NCI-H1436 (cell line): ENCODE results near the gene SSTR5.
"Not testable (repeated sequence)": the region's sequence is repeated elsewhere in the genome, so short reads cannot be mapped to it uniquely, and the experiment has no call there.

ENCODE experiments used
- DNase-seq: peaks from one replicate; lab custom pipeline; 2025; lab: John Stamatoyannopoulos, UW

Gene SSTR5

DNA sequence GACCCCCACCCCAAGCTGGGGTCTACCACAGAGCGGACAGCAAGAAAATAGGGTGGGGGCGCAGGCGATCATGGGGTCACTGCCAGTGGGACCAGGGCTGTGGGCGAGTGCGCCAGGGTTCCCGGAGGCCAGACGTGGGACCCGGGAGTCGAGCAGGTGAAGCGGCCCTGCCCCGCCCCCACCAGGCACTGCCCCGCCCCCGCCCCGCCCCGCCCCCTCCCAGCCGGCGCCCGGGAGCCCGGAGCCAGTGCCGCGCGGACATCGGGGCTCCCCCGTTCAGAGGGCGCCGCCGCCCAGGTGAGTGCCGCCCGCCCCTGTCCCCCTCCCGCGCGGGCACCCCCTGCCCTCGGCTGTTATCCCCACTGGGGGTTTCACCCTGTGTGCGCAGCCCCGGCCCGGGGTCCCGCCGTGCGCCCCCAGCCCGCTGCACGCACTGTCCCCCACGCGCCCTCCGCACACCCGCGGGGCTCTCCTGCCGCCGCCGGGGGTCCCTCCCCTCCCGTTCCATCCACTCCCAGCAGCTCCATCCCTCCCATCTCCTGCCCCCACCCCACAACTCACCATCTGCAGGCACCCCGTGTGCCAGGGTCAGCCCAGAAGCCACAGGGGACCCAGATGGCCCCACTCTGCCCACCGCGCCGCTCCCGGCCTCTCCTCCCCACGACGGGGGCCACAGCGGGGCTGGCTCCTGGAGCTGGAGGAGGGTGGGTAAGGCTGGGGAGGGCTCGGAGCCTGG, at the start of gene SSTR5:
SSTR5 (plus strand) TSS at position 222 of the 736 bp plus-strand sequence. CDS start 6,122 bp downstream, outside the sequence.
- no peak for DNase-seq

DNA sequence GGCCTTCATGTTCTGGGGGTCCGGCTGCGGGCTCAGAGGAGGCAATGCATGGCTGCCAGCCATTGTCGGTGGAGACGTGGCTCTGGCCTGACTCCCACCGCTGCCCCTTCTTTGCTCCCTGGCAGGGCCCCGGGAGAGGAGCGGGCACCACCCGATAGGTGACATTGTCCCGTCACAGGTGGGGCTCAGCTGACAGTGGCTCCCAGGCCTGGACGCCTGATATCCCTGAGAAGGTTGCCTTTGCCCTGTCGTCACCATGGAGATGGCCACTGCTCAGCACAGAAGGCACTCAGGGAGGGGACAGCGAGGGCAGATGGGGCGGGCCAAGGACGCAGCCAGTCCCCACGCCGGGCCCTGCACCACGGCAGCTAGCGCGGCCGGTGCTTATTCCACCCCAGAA, 48.4 kb upstream of the SSTR5 start:
- no peak for DNase-seq

DNA sequence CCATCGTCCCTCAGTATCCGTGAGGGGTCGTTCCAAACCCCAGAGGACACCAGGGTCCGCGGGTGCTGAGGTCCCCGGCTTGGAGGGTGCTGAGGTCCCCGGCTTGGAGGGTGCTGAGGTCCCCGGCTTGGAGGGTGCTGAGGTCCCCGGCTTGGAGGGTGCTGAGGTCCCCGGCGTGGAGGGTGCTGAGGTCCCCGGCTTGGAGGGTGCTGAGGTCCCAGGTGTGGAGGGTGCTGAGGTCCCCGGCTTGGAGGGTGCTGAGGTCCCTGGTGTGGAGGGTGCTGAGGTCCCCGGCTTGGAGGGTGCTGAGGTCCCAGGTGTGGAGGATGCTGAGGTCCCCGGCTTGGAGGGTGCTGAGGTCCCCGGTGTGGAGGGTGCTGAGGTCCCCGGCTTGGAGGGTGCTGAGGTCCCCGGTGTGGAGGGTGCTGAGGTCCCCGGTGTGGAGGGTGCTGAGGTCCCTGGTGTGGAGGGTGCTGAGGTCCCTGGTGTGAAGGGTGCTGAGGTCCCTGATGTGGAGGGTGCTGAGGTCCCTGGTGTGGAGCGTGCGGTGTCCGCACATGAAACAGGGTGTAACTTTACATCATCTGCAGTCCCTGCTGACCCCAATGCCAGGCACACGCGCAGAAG, 47.3 kb upstream of the SSTR5 start:
- DNase-seq: not testable (repeated sequence)

DNA sequence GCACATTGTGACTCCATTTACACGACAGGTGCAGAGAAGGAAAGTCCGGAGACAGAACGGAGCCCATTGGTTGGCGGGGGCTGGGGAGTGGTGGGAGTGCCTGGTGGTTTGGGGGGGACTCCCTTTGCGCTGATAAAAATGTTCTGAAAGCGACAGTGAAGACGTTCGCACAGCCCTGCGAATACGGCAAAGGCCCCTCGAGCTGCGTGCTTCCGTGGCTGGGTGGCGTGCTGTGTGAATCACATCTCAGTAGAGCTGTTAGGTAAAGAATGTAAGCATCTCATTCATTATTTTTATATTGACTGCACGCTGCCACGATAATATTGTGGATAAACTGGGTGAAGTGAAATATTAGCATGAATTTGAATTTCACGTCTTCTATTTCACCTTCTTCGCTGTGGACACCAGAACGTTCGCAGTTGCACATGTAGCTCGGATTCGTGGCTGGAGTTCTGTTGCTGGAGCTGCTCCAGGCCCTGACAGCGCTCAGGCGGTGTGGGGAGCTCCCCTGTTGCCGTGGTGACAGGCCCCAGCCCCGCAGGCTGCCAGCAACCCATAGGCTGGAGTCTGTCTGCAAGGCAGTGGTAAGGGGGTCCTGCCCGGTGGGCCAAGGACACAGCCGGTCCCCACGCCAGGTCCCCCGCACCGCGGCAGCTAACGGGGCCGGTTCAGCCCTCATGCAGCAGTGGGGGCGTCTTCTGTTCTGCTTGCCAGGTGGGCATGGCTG, 46.3 kb upstream of the SSTR5 start:
- DNase-seq: no peak

DNA sequence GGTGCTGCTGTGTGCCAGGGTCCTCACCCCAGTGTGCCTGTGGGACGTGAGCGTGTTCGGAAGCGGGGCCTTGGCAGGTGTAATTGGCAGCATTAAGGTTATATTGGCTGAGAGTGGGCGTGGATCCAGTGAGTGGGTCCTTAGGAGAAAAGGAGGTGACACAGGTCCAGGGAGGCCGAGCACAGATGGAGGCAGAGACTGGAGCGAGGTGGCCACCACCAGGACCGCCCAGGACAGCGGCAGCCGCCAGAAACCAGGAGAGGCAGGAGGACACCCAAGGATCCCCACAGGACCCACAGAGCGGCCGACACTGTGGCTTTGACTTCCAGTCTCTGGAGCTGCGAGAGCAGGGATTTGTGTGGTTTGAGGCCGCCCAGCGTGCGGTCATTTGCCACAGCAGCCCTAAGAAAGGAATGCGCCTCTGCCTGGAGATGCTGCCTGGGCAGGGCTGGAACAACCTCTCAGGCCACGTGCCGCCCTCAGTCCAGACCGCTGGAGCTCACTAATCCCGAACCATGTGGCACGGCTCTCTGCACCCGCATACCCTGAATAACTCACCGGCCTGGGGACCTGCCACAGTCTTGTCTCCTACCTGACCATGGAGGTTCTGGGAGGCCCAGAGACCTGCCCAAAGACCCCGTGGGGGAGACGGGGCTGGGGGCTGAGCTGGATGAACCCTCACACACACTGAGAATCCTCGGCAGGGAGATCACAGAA, 45.6 kb upstream of the SSTR5 start:
- DNase-seq: no peak

DNA sequence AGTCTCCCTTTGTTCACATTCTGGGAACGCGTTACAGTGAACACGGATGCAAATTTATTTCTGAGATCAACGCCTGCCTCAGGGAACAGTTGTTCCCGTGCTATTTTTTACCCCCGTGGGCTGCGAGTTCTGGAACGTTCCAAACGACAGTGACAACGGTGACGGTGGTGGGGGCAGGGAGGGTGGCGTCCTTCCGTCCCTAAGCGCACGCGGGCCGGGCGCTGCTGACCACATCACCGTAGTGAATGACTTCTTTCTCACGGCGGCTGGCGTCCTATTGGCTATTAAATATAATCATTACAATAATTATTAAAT, 45.1 kb upstream of the SSTR5 start:
- DNase-seq: no peak

DNA sequence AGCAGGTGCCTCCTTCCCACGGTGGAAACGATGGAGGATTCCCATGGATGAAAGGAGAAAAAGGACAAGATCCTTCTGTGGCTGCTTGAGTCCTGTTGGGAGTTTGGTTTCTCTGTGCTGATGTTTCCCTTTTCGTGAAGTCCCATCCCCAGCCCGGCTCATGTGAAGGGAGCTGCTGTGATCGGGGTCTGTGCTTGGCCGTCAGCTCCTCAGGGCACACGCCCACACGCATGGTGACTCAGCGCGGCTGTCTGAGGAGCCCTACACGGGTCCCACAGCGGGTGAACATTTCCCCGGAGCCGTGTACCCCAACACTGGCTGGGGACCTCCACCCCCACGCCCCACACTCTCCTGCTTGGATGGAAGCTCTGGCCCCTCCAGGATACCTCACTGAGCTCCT, 44.5 kb upstream of the SSTR5 start:
- DNase-seq: no peak

DNA sequence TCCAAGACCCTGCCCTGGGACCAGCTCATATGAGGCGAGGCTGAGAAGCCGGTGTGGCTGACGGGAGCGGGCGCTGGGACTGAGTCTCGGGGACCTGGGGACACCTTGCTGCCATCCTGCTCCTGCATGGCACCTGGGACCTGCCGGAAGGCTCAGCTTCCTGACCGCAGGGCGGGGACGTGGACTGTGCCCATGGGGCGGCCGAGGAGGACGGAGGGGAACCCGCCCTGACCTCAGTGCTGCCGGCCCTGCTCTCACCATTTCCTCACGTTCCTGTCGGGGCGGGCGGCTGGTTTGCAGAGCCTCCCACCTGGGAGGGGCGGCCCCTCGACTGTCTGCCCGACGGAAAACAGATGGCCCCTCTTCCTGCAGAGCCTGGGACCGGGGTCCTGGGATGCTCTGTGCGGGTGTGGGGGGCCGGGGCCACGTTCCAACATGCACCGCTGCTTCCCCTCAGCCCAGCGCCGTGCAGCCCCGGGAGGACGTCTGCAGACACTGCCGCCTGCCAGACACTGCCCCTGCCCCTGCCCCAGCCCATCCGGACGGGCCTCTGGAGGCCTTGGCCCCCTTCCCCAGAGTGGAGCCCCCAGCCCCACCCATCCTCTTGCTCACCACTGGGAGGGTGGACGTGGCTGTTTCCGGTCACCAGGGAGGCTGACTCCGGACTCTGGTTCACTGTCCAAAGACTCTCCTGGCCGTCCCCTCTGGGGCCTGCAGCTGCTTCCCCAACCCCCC, 43.9 kb upstream of the SSTR5 start:
- DNase-seq: no peak

DNA sequence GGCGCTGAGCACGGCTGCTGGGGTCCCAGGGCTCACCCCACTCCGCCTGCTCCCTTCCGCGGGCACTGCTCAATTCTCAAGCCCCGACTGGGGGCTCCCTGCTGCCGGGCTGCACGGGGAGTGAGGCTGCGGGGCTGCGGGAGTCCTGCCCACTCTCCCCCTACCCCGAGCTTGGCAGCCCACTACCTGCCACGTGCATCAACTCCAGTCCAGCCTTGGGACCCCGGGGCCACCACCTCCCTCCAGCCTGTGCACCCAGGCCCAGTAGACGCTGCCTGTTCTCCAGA, 43.3 kb upstream of the SSTR5 start:
- DNase-seq: no peak

DNA sequence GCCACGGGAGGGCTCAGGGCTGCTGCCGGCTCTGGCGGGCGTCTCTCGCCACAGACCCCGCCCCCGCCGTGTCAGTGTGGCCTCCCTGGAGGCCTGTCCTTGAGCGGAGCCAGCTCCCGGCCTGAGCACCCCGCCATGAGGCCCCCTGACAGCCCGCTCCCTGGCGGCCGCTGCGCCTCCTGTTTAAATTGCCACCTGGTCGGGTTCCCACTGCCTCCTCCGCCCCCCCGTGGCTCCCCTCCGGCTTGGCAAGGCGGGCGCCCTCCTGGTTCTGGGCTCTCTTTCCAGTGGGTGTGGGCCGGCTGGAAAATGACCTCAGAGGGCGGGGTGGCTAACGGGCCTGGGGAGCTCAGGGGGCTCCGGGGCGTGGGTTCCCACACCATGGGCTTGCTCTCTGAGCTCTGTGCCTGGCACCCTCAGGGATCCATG, 42.1 kb upstream of the SSTR5 start:
- no peak for DNase-seq

DNA sequence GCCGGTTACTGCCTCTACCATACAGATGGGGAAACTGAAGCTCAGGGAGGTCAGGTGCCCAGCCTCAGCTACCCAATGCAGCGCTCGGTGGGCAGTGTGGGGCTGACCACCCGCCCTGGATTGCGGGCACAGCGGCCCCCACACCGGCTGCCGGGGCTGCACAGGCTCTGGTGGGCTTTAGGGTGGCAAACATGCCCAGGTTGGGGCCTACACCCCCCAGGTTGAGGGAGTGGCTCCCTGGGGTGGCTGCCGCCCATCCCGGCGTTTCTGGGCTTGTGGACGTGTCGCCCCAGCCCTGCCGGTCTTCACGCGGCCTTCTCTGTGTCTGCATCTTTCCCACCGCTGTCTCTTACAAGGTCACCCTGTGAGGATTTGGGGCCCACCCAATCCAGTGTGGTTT, 40.9 kb upstream of the SSTR5 start:
- no peak for DNase-seq

DNA sequence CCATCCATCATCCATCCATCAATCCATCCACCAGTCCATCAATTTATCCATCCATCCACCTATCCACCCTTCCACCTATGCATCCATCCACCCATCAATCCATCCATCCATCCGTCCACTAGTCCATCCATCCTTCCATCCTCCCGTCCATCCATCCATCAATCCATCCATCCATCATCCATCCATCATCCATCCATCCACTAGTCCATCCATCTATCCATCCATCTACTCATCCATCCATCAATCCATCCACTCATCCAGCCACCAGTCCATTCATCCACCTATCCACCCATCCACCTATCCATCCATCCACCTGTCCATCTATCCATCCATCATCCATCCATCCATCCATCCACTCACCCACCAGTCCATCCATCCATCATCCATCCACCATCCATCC, 39.9 kb upstream of the SSTR5 start:
- DNase-seq: no peak

DNA sequence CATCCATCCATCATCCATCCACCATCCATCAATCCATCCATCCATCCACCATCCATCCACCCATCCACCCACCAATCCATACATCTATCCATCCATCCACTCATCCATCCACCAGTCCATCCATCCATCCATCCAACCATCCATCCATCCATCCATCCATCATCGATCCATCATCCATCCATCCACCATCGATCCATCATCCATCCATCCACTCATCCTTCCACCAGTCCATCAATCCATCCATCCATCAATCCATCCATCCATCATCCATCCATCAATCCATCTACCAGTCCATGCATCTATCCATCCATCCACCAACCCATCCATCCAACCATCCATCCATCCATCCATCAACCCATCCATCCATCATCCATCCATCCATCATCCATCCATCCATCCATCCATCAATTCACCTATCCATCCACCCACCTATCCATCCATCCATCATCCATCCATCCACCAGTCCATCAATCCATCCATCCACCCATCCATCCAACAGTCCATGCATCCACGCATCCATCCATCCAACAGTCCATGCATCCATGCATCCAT, 39.3 kb upstream of the SSTR5 start:
- DNase-seq: no peak

DNA sequence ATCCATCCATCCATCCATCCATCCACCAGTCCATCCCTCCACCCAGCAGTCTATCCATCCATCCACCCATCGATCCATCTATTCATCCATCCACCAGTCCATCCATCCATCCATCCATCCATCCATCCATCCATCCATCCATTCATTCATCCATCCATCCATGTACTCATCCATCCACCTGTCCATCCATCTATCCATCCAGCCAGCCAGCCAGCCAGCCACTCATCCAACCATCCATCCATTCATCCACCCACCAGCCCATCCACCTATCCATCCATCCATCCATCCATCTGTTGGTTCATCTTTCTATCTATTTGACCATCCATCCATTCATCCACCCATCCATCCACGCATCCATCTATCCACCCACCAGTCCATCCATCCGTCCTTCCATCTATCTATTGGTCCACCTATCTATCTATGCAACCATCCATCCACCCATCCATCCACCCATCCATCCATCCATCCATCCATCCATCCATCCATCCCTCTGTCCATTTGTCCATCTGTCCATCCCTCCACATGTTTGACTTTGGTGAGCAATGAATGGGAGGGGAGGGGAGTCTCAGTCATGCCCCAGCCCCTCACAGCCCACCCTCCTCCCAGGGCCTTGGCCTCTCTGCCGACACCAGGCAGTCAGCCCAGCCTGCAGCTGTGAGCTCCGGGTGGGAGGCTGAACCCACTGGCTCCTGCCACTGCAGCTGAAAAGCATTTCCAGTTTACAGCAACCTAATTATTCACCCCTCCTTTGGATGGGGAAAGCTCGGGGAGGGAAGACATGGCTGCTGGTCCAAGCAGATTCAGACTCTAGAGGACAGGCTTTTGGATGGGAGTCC, 38.1 kb upstream of the SSTR5 start:
- DNase-seq: no peak

DNA sequence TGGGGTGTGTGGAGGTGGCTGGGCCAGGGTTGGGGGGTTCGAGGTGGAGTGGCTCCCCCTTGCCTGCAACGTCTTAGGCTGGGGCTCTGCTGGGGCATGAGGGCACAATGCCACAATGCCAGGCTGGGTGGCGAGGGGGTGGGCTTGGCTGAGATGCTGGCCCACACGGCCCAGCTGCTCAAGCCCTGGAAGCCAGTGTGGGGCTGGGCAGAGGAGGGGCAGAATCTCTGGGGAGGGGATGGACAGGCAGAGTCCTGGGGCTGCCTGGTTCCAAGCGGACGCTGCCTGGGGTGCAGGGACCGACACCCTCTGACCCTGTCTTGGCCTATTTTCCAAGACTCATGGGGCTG, 37.5 kb upstream of the SSTR5 start:
- DNase-seq: no peak

DNA sequence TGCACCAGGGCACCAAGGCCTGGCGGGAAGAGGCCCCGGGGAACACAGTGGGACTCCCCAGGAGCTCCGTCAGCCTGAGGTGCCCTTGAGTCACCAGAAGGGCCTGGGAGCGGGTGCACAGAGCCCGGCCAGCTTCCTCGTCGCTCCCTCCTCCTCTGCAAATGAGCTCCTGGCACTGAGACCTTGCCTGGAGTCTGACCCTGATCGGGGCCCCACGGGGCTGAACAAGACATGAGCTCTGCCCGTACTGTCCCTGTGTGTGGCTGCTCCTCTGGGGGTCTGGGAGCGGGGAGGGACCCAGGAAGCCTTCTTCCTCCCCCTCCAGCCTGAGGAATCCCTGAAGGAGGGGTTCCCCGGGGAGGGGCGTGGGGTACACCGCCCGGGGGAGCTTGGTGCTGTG, 36.4 kb upstream of the SSTR5 start:
- no peak for DNase-seq

DNA sequence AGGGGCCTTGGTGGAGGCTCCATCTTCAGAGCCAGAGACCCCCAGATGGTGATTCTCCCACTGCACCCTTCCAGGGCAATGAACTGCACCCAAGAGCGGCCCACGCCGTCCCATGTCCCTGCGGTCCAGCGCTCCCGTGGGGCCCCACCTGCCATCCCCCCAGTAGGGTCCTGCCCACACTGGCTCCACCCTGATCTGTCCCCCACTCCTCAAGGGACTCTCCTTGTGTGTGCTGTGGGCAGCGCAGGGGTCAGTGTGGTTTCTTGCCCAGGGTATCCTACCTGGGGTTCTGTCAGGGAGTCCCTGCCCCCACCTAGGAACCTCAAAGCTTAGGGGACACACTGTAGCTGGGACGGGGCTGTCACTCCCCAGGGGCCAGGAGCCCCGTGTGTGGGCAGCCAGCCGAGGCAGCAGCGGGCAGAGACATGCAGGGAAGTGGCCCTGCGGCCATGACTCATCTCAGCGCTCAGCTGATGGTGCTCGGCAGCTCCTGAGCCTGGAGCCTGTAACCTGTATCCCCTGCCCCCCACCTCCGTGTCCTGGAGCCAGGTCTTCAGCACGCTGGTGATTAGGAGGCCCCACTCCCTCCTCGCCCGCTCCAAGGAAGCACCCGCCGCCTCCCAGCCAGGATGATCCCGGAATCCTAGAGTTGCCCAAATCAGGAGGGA, 35.7 kb upstream of the SSTR5 start:
- no peak for DNase-seq

DNA sequence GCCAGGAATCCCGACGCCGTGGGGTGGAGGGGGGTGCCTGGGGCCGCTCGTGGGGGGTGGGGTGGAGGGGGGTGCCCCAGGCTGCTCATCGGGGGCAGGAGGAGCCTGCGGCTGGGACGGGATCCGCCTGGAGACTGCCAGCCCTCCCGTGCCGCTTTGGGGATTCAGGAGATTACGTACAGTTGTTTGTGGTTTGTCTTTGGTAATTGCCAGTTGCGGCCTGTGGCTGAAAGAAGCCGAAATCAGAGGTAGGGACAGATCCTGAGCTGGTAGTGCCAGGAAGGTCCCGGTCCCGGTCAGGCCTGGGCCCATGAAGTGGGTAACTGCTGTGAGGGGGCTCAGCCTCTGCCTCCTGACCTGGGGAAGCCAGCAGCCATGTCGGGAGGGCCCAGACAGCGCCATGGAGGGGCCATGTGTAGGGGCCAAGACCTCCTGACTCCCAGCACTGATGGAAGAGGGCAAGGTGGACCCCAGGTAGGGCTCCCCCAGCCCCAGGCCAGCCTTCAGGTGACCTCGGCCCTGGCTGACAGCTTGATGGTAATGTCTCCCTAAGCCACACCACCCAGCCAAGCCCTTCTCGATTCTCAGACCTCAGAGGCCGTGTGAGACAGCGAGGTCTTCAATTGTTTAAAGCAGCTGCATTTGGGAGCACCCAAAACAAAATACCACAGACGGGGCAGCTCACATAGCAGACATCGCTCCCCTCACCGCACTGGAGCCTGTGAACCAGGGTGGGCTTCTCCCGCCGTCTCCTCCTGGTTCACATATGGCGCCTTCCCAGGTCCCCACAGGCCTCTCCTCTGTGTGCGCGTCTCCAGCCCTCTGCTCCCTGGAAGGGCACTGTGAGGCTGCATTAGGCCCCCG, 34.9 kb upstream of the SSTR5 start:
- no peak for DNase-seq

DNA sequence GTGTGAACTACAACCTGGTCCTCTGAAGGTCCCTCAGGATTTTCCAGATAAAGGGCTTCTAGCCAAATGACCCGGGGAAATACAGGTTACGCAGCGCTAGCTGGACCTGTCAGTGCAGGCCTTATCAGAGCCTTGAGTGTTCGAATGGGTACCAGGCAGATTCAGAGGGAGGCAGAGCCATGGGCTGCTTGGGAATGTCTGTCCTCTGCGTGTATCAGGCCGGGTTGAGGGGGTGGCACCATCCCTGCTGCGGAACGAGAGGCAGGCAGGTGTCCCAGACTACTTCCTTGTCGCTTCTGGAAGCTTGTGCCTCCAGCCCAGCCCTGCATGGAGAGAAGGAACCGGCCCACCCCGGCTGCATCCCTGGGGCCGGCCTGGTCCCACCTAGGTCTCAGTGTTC, 33.6 kb upstream of the SSTR5 start:
- DNase-seq: no peak

DNA sequence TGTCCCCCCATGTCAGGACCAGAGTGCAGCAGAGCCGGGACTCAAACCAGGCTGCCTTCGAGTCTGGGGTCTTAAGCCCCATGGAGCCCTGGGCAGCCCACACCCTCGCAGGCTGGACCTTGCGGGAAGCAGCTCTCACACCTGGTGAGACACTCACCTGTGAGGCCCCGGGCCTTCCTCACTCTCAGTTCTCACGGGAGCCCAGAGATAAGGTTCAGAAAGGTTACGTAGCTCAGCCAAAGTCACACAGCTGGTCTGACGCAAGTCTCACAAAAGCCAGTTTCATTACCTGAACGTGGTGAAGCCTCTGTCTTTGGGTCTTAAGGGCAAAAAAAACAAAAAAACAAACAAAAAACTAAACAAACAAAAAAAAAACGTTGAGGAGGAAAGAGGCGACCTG, 32.8 kb upstream of the SSTR5 start:
- no peak for DNase-seq
